Ovary (tissue), 9 donors: ENCODE measurements around the gene RALBP1. TPM values are rescaled to one million over a fixed set of nuclear protein-coding genes. Genes with fewer than 3 reads are reported as not detected.

Experiments used
- DNase-seq, 5 donors: peaks; one replicate each; pipeline ENCODE4 v3.0.0-alpha.2; 2019 to 2020
- H3K27ac ChIP-seq, 2 donors: fragments of 200-600 bp; one replicate each; pipeline versions ENCODE4 v1.5.1 to v1.8.0; 2019 to 2022
- H3K27me3 ChIP-seq: fragments of 200-600 bp; one replicate; pipeline ENCODE4 v1.8.0; 2022
- H3K36me3 ChIP-seq: fragments of 200-600 bp; sonication (generic); one replicate; pipeline ENCODE4 v1.5.1; 2019
- H3K4me1 ChIP-seq: one replicate; pipeline ENCODE4 v1.8.1; 2013; ENCODE audit warnings: mild to moderate bottlenecking, moderate library complexity; ENCODE audit not compliant: insufficient read depth
- H3K4me3 ChIP-seq: fragments of 200-600 bp; sonication (generic); one replicate; pipeline ENCODE4 v1.5.1; 2017
- H3K9me3 ChIP-seq, 2 donors: fragments of 200-600 bp in 1 of 2; sonication (generic) in 1 of 2; one replicate each; pipeline versions ENCODE4 v1.5.1 to v1.8.1; 2013 to 2019; ENCODE audit warnings: mild to moderate bottlenecking in 1 of 2, moderate library complexity in 1 of 2
- CTCF ChIP-seq, 3 donors: fragments of 450-650 bp in 2 of 3; fragments of 200-600 bp in 1 of 3; IDR thresholded peaks; one replicate each; pipeline versions ENCODE4 v1.5.1 to v1.8.0; 2016 to 2022; ENCODE audit warnings: antibody characterized with exemption in 3 of 3, mild to moderate bottlenecking in 1 of 3
- EP300 ChIP-seq: sonication (generic); formaldehyde crosslinking; IDR thresholded peaks from one replicate; pipeline ENCODE4 v1.6.1; 2017; ENCODE audit warnings: antibody characterized with exemption
- POLR2A ChIP-seq: fragments of 450-650 bp; IDR thresholded peaks from one replicate; pipeline ENCODE4 v1.6.1; 2017; ENCODE audit warnings: antibody characterized with exemption, mild to moderate bottlenecking, moderate library complexity
- WGBS, 3 donors: extraction: QIAGEN DNeasy Blood & Tissue Kit in 1 of 3; methylation state at CpG; one replicate each; pipeline versions ENCODE4 v1.1.5 to v1.1.7; 2013 to 2017; 5-methylcytosine and 5-hydroxymethylcytosine counted together
- intact Hi-C, 4 donors: fragments of 100-400 bp; cut with DNase I; formaldehyde crosslinking; loops; one replicate each; pipeline versions ENCODE4 v1.11.0 to v1.15.1; 2022 to 2023
- polyA plus RNA-seq, 2 donors: library from polyadenylated mRNA; stranded (reverse); fragments of 200-250 nt in 1 of 2; fragments of 350-450 nt in 1 of 2; fragmentation: Illumina TruSeq in 1 of 2; extraction: RNeasy Lipid Tissue Mini Kit (QIAGEN cat#74804) in 1 of 2; gene quantifications; one replicate each; pipeline ENCODE4 v1.2.3, GENCODE V29; 2013 to 2014
- total RNA-seq, 7 donors: library from RNA; depleted of rRNA in 2 of 7; stranded (reverse); fragments of >200 nt in 2 of 7; fragmentation: NEBNext Ultra II Directional in 3 of 7; extraction: Animal tissue kit (Norgen Biotek cat#: 25700) in 3 of 7; gene quantifications; one replicate each; pipeline versions ENCODE4 v1.1.0 to v1.2.4, GENCODE V29; 2016 to 2023
- donor health status: DM: no; HTN: no; CAD: no; lungs with moderate emphysema.
- donor health status: DM: no; HTN: no; CAD: no.
- donor health status: Bipolar disorder and iron deficiency.
- donor health status: DM: yes; HTN: yes; CAD: no.
- donor health status: DM: no; HTN: no; CAD: no.
- donor health status: DM: yes; HTN: yes; CAD: no.

Gene RALBP1
- total and polyA plus RNA-seq, 9 donors = 24.7 to 66.3 (median 42.1) TPM

DNA sequence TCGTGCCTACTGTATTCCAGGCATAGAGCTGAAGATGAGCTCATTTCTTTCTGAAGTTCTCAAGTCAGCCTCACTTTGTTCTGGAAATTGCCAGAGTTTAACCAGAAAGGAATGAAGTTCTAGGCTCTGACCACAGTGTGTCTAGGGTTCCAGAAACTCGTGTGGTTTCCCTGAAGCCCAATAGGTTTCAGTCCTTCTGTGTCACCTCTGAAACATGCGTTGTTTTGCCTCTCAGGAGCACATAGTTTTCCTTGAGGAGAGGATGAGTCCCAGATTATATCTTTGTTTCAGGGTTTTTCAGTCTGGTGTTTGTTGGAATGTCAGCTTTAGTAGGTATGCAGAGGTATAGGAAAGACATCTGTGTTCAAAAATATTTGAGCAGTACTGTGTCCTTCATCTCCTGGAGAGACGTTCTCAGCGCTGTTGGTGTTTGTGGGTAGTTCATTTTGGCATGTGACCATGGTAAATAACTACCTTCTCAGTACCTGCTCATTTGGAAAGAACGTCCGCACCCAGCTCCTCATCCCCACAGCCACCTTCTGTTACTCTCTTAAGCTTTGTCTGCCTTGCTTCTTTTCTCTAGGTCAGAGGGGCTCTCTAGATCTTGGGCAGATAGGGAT lies 56.6 kb downstream of the RALBP1 start:
- Histone ChIP-seq H3K27me3 (no peaks in the 10 kb centered on the region), H3K27ac (no peak overlapping the region), H3K4me1 (peaks cover 5% of the 10 kb centered on the region), H3K36me3 (no peaks in the 10 kb centered on the region), H3K4me3 (no peak overlapping the region), H3K9me3 (no peaks in the 10 kb centered on the region)
- intact Hi-C loops = no loop called here
- TF ChIP-seq POLR2A = no peak
- WGBS, 3 donors = 88 to 91% (median 89%) methylated on average over 7 of the region's 7 CpGs
- DNase-seq = no peak

GRCh38 chr18:9534844-9535243 lies 59.5 kb downstream of the RALBP1 start:
- Histone ChIP-seq H3K36me3 (no peaks in the 10 kb centered on the region), H3K27ac (peak overlapping the region in 1 of 2 donors; percentile 30), H3K4me3 (no peak overlapping the region), H3K4me1 (peaks cover 8% of the 10 kb centered on the region), H3K27me3 (no peaks in the 10 kb centered on the region), H3K9me3 (no peaks in the 10 kb centered on the region)
- TF ChIP-seq EP300 = no peak
- intact Hi-C loops = no loop called here
- no peak for DNase-seq
- 70 to 88% (median 75%) methylated on average over 11 of the region's 11 CpGs for WGBS, 3 donors

GRCh38 chr18:9535430-9535991 lies 60.2 kb downstream of the RALBP1 start:
- Histone ChIP-seq H3K27me3 (no peaks in the 10 kb centered on the region), H3K4me3 (no peak overlapping the region), H3K9me3 (no peaks in the 10 kb centered on the region), H3K36me3 (no peaks in the 10 kb centered on the region), H3K4me1 (peaks cover 8% of the 10 kb centered on the region), H3K27ac (peak overlapping the region; percentile 12 to 62)
- TF ChIP-seq EP300 = no peak
- no peak for TF ChIP-seq CTCF (IDR thresholded peaks at IDR 0.05)
- no peak for TF ChIP-seq POLR2A
- intact Hi-C loops = no loop called here
- DNase-seq = peak; percentile 68 to 83 (median 77)
- WGBS, 3 donors = 9 to 44% (median 18%) methylated on average over 27 of the region's 27 CpGs

GRCh38 chr18:9536354-9537152 lies 61.2 kb downstream of the RALBP1 start:
- Histone ChIP-seq H3K4me1 (peaks cover 8% of the 10 kb centered on the region), H3K27ac (peak overlapping the region in 1 of 2 donors; percentile 62), H3K4me3 (no peak overlapping the region), H3K9me3 (no peaks in the 10 kb centered on the region), H3K36me3 (no peaks in the 10 kb centered on the region), H3K27me3 (no peaks in the 10 kb centered on the region)
- 81 to 91% (median 84%) methylated on average over 19 to 24 of the region's 24 CpGs for WGBS, 3 donors
- no peak for TF ChIP-seq CTCF (IDR thresholded peaks at IDR 0.05)
- no peak for TF ChIP-seq EP300
- TF ChIP-seq POLR2A = no peak
- no peak for DNase-seq
- intact Hi-C loops = no loop called here

DNA sequence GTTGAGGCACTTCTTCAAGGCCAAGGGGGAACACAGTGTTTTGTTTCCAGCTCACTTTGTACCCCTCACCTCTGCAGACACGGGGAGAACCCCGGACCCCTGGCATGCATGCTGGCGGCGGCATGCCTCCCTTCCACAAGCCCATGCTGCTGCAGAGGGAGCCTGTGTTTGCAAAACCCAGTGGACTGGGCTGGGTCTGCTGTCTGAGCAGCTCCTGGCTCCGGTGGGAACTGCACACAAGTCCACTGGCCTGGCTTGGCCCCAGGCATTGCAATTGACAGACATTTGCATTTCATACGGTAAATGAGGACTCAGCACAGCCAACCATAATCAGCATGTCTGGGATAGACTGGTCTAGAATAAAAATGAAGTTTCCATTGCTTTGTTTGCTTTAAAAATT lies 62.4 kb downstream of the RALBP1 start:
- no peak overlapping the region for H3K27ac ChIP-seq
- intact Hi-C loops = no loop called here
- WGBS, 3 donors = 26 to 72% (median 33%) methylated on average over 6 of the region's 6 CpGs
- H3K4me3 ChIP-seq = no peak overlapping the region
- peaks cover 8% of the 10 kb centered on the region for H3K4me1 ChIP-seq
- H3K27me3 ChIP-seq = no peaks in the 10 kb centered on the region
- peak in 1 of 5 donors; percentile 52 for DNase-seq
- no peaks in the 10 kb centered on the region for H3K36me3 ChIP-seq
- TF ChIP-seq EP300 (no peak), POLR2A (no peak), CTCF (IDR thresholded peaks at IDR 0.05) (no peak)
- no peaks in the 10 kb centered on the region for H3K9me3 ChIP-seq
